DOHH2 (cell line): ENCODE results near the gene TASP1.

Experiments used
- H3F3A ChIP-seq: fragments of 200-600 bp; sonication (generic), shearing (Covaris generic); 2 replicates; pipeline ENCODE4 v1.6.0; 2016; ENCODE audit warnings: antibody characterized with exemption, mild to moderate bottlenecking; ENCODE audit not compliant: control insufficient read depth, insufficient read depth
- H3K27ac ChIP-seq: fragments of 200-600 bp; sonication (generic); 2 replicates; pipeline ENCODE4 v1.5.1; 2014; ENCODE audit warnings: low read depth, mild to moderate bottlenecking, low read length, moderate library complexity
- H3K27me3 ChIP-seq: fragments of 200-600 bp; sonication (generic); 2 replicates; pipeline ENCODE4 v1.6.1; 2014; ENCODE audit warnings: mild to moderate bottlenecking, low read length, mixed read lengths; ENCODE audit not compliant: control insufficient read depth
- H3K36me3 ChIP-seq: fragments of 200-600 bp; sonication (generic); 2 replicates; pipeline ENCODE4 v1.6.1; 2014; ENCODE audit warnings: mild to moderate bottlenecking, low read length, moderate library complexity, mixed read lengths; ENCODE audit not compliant: control insufficient read depth
- H3K4me1 ChIP-seq: fragments of 200-600 bp; sonication (generic); 2 replicates; pipeline ENCODE4 v1.6.1; 2014; ENCODE audit warnings: mild to moderate bottlenecking, low read length, mixed read lengths; ENCODE audit not compliant: control insufficient read depth
- H3K4me2 ChIP-seq: fragments of 200-600 bp; sonication (generic); 2 replicates; pipeline ENCODE4 v1.6.0; 2014; ENCODE audit warnings: mild to moderate bottlenecking, low read length, moderate library complexity
- H3K4me3 ChIP-seq: fragments of 200-600 bp; sonication (generic); 2 replicates; pipeline ENCODE4 v1.5.1; 2014; ENCODE audit warnings: mild to moderate bottlenecking, low read length, mixed read lengths
- H3K79me2 ChIP-seq: fragments of 200-600 bp; sonication (generic); 2 replicates; pipeline ENCODE4 v1.6.1; 2014; ENCODE audit warnings: mild to moderate bottlenecking, low read length, mixed read lengths; ENCODE audit not compliant: control insufficient read depth
- H3K9me2 ChIP-seq: fragments of 200-600 bp; sonication (generic); replicated peaks from 2 replicates; pipeline ENCODE4 v1.6.1; 2014; ENCODE audit warnings: mild to moderate bottlenecking, low read length, mixed read lengths; ENCODE audit not compliant: control insufficient read depth
- H3K9me3 ChIP-seq: fragments of 200-600 bp; sonication (generic); 2 replicates; pipeline ENCODE4 v1.6.1; 2014; ENCODE audit warnings: antibody characterized with exemption, low read length, mixed read lengths; ENCODE audit not compliant: control insufficient read depth, insufficient read depth
- H4K20me1 ChIP-seq: fragments of 200-600 bp; sonication (generic); 2 replicates; pipeline ENCODE4 v1.6.0; 2014; ENCODE audit warnings: low read depth, mild to moderate bottlenecking, antibody characterized with exemption, low read length, moderate library complexity; ENCODE audit not compliant: control insufficient read depth, insufficient read depth
- CTCF ChIP-seq: fragments of 200-600 bp; sonication (generic); IDR thresholded peaks from one replicate; pipeline ENCODE4 v1.5.1; 2014; ENCODE audit warnings: antibody characterized with exemption, mild to moderate bottlenecking, low read depth, low read length; ENCODE audit not compliant: poor library complexity, severe bottlenecking
- EZH2phosphoT487 ChIP-seq: fragments of 200-600 bp; sonication (generic); IDR thresholded peaks from 2 replicates; pipeline ENCODE4 v1.6.1; 2017; ENCODE audit warnings: borderline replicate concordance, mild to moderate bottlenecking, antibody characterized with exemption, low read length, moderate library complexity, mixed read lengths

The TASP1 gene

GRCh38 chr20:13656721-13657368, 18.1 kb upstream of the TASP1 start:
- Histone ChIP-seq H4K20me1 (no peaks in the 10 kb centered on the region), H3K79me2 (no peaks in the 10 kb centered on the region), H3K27me3 (0 out of 2 replicates have a peak, but pooled peaks cover 5% of the 10 kb centered on the region), H3K4me2 (no peak overlapping the region), H3K4me3 (no peak overlapping the region), H3K27ac (no peak overlapping the region), H3K4me1 (peaks cover 15% of the 10 kb centered on the region), H3K9me3 (no peaks in the 10 kb centered on the region), H3K36me3 (no peaks in the 10 kb centered on the region), H3F3A (no peaks in the 10 kb centered on the region), H3K9me2 (no peaks in the 10 kb centered on the region)
- TF ChIP-seq EZH2phosphoT487, result no peak
- no peak for TF ChIP-seq CTCF

GRCh38 chr20:13654463-13655023, 15.8 kb upstream of the TASP1 start:
- H3K27ac ChIP-seq, result no peak overlapping the region
- no peak overlapping the region for H3K4me3 ChIP-seq
- H3K79me2 ChIP-seq, result no peaks in the 10 kb centered on the region
- no peaks in the 10 kb centered on the region for H4K20me1 ChIP-seq
- H3K4me2 ChIP-seq, result no peak overlapping the region
- H3K9me3 ChIP-seq, result no peaks in the 10 kb centered on the region
- no peaks in the 10 kb centered on the region for H3K9me2 ChIP-seq
- TF ChIP-seq CTCF (no peak), EZH2phosphoT487 (no peak)
- H3K27me3 ChIP-seq, result 0 out of 2 replicates have a peak, but pooled peaks cover 8% of the 10 kb centered on the region
- H3K36me3 ChIP-seq, result no peaks in the 10 kb centered on the region
- H3F3A ChIP-seq, result no peaks in the 10 kb centered on the region
- peaks cover 13% of the 10 kb centered on the region for H3K4me1 ChIP-seq

- Histone ChIP-seq H3K9me3 (no peaks in the 10 kb centered on the region), H3K9me2 (no peaks in the 10 kb centered on the region), H3K27me3 (peaks cover 6% of the 10 kb centered on the region; the same call in 1 of the 2 replicates), H3K4me3 (no peak overlapping the region), H3K79me2 (no peaks in the 10 kb centered on the region), H3F3A (no peaks in the 10 kb centered on the region), H4K20me1 (no peaks in the 10 kb centered on the region), H3K27ac (no peak overlapping the region), H3K4me1 (no peaks in the 10 kb centered on the region), H3K4me2 (no peak overlapping the region), H3K36me3 (no peaks in the 10 kb centered on the region)
- TF ChIP-seq CTCF (no peak), EZH2phosphoT487 (no peak)
Observed at GRCh38 chr20:13650474-13650873, 11.7 kb upstream of the TASP1 start.
